B cell (primary cell): ENCODE data around the gene ZNRD2. TPM values are rescaled to one million over a fixed set of nuclear protein-coding genes. Genes with fewer than 3 reads are reported as not detected.

Source experiments
- ATAC-seq: fragments of 200-7000 bp; cut with Tn5 transposase; one replicate; pipeline ENCODE4 v1.10.0; 2021; ENCODE audit warnings: low read depth, mild to moderate bottlenecking, moderate number of reproducible peaks, moderate library complexity
- CTCF ChIA-PET: fragments of 350-600 bp; sonication (Branson Sonifier 250); formaldehyde crosslinking; loops from one replicate; lab custom pipeline; 2021; ENCODE audit warnings: antibody characterized with exemption, inconsistent platforms; lab: Charles Lee
- POLR2A ChIA-PET: fragments of 350-600 bp; sonication (Branson Sonifier 250); formaldehyde crosslinking; loops from one replicate; lab custom pipeline; 2021; ENCODE audit warnings: antibody characterized with exemption; lab: Charles Lee
- DNase-seq: peaks from one replicate; pipeline ENCODE4 v3.0.0; 2013
- H2AFZ ChIP-seq: 2 replicates; pipeline ENCODE4 v1.6.1; 2012; ENCODE audit warnings: mild to moderate bottlenecking, low read depth, low read length; ENCODE audit not compliant: insufficient read depth, poor library complexity, severe bottlenecking
- H3K27ac ChIP-seq, 2 donors: 1 replicate in 1 of 2; 2 replicates in 1 of 2; pipeline ENCODE4 v1.5.1; 2012 to 2013; ENCODE audit warnings: low read length in 2 of 2, mild to moderate bottlenecking in 2 of 2, moderate library complexity in 1 of 2
- H3K27me3 ChIP-seq, 4 experiments: fragments of 200-600 bp in 1 of 4; sonication (generic) in 1 of 4; replicated peaks in 1 of 4; 1 replicate in 2 of 4; 2 replicates in 2 of 4; pipeline versions ENCODE4 v1.6.1 to v1.7.0; 2013 to 2016; ENCODE audit warnings: low read length in 3 of 4, mild to moderate bottlenecking in 2 of 4, mixed read lengths in 1 of 4, moderate library complexity in 1 of 4; ENCODE audit not compliant: insufficient read depth in 4 of 4, control insufficient read depth in 3 of 4; ENCODE audit errors: control extremely low read depth in 1 of 4
- H3K36me3 ChIP-seq, 2 experiments: replicated peaks in 1 of 2; 1 replicate in 1 of 2; 2 replicates in 1 of 2; pipeline versions ENCODE4 v1.6.1 to v1.7.1; 2013; ENCODE audit warnings: low read length in 1 of 2; ENCODE audit not compliant: insufficient read depth in 2 of 2, control insufficient read depth in 1 of 2; ENCODE audit errors: control extremely low read depth in 1 of 2, extremely low read depth in 1 of 2
- H3K4me1 ChIP-seq, 2 donors: fragments of 200-600 bp in 1 of 2; sonication (generic) in 1 of 2; 1 replicate in 1 of 2; 2 replicates in 1 of 2; pipeline versions ENCODE4 v1.5.1 to v1.6.1; 2013 to 2017; ENCODE audit warnings: low read length in 2 of 2; ENCODE audit not compliant: control insufficient read depth in 2 of 2, insufficient read depth in 2 of 2
- H3K4me2 ChIP-seq: replicated peaks from 2 replicates; pipeline ENCODE3; 2012; ENCODE audit warnings: mild to moderate bottlenecking, low read depth, low read length; ENCODE audit not compliant: poor library complexity, severe bottlenecking
- H3K4me3 ChIP-seq, 5 experiments: fragments of 200-600 bp in 1 of 5; sonication (generic) in 1 of 5; 1 replicate in 3 of 5; 2 replicates in 2 of 5; pipeline versions ENCODE4 v1.5.1 to v1.7.0; 2011 to 2016; ENCODE audit warnings: low read length in 4 of 5, mild to moderate bottlenecking in 4 of 5, low read depth in 2 of 5, control low read depth in 1 of 5, moderate library complexity in 1 of 5; ENCODE audit not compliant: insufficient read depth in 1 of 5; ENCODE audit errors: control extremely low read depth in 1 of 5, extremely low read depth in 1 of 5
- H3K79me2 ChIP-seq: fragments of 200-600 bp; sonication (generic); one replicate; pipeline ENCODE4 v1.6.0; 2016; ENCODE audit warnings: low read length; ENCODE audit not compliant: control insufficient read depth, insufficient read depth
- H3K9ac ChIP-seq: fragments of 200-600 bp; sonication (generic); 2 replicates; pipeline ENCODE4 v1.6.1; 2017; ENCODE audit warnings: mild to moderate bottlenecking, low read length, moderate library complexity
- H3K9me3 ChIP-seq, 3 donors: one replicate each; pipeline versions ENCODE4 v1.6.1 to v1.7.1; 2013; ENCODE audit warnings: low read length in 2 of 3; ENCODE audit not compliant: control insufficient read depth in 2 of 3, insufficient read depth in 1 of 3; ENCODE audit errors: control extremely low read depth in 1 of 3
- H4K20me1 ChIP-seq: 2 replicates; pipeline ENCODE4 v1.6.0; 2012; ENCODE audit warnings: mild to moderate bottlenecking, low read length; ENCODE audit not compliant: insufficient read depth, control insufficient read depth, poor library complexity, severe bottlenecking
- H3K27ac Mint-ChIP-seq: one replicate; pipeline ENCODE4 v1.8.0; 2021; ENCODE audit warnings: mixed read lengths
- H3K27me3 Mint-ChIP-seq: one replicate; pipeline ENCODE4 v1.8.0; 2021; ENCODE audit warnings: mixed read lengths
- H3K4me1 Mint-ChIP-seq: one replicate; pipeline ENCODE4 v1.8.0; 2021; ENCODE audit warnings: mixed read lengths
- H3K4me3 Mint-ChIP-seq: one replicate; pipeline ENCODE4 v1.8.0; 2021; ENCODE audit warnings: mixed read lengths
- H3K9me3 Mint-ChIP-seq: one replicate; pipeline ENCODE4 v1.8.0; 2022; ENCODE audit warnings: mixed read lengths; ENCODE audit not compliant: insufficient read depth
- CTCF ChIP-seq: fragments of 200-600 bp; IDR thresholded peaks from one replicate; pipeline ENCODE4 v1.8.0; 2022; ENCODE audit warnings: antibody characterized with exemption, mild to moderate bottlenecking
- EZH2 ChIP-seq: IDR thresholded peaks from 2 replicates; pipeline ENCODE4 v1.6.1; 2012; ENCODE audit warnings: borderline replicate concordance, low read depth, mild to moderate bottlenecking, moderate library complexity, low read length; ENCODE audit not compliant: insufficient read depth, poor library complexity, severe bottlenecking
- WGBS: methylation state at CpG from one replicate; pipeline ENCODE4 v1.1.5; 2013; ENCODE audit warnings: missing lambda C conversion rate; ENCODE audit not compliant: insufficient coverage; 5-methylcytosine and 5-hydroxymethylcytosine counted together
- intact Hi-C: fragments of 100-400 bp; cut with micrococcal nuclease; formaldehyde crosslinking; loops from one replicate; pipeline ENCODE4 v1.10.0; 2022
- polyA plus RNA-seq: library from polyadenylated mRNA; depleted of rRNA; stranded (reverse); fragments of >200 nt; gene quantifications from 2 replicates; pipeline ENCODE4 v1.2.3, GENCODE V29; 2012
- total RNA-seq, 2 donors: library from RNA; stranded (reverse); fragments of 120-200 nt in 1 of 2; gene quantifications; 1 replicate in 1 of 2; 2 replicates in 1 of 2; pipeline versions ENCODE4 v1.2.3 to v1.2.4, GENCODE V29; 2013 to 2022

The ZNRD2 gene
- total and polyA plus RNA-seq, 2 donors (not counting 1 experiment from before 2014, with no cell fraction given): 22.1 to 112 TPM

- DNase-seq (no peak), ATAC-seq (no peak)
- peaks cover 40 to 43% of the 10 kb centered on the region in 2 donors for H3K4me1 ChIP-seq
- peaks cover 0 to 38% of the 10 kb centered on the region in 2 experiments for H3K36me3 ChIP-seq
- intact Hi-C loops: loop anchor here (10.0 kb wide), 1 partner anchor 497 kb away; the partner anchor contains the start of genes TM7SF2 and ZNHIT2
- H2AFZ ChIP-seq: no peak overlapping the region
- CTCF ChIA-PET: interaction anchor here (0.7 to 3.8 kb wide), 7 partner anchors 9 to 71 kb away, joined by 3 to 21 read pairs (median 12); partner anchors contain the start of gene FAM89B
- peak overlapping the region; percentile 98 for H3K4me3 Mint-ChIP-seq
- H3K4me1 Mint-ChIP-seq: peaks cover 54% of the 10 kb centered on the region
- peaks cover 0 to 5% (median 0%) of the 10 kb centered on the region in 3 donors for H3K9me3 ChIP-seq
- TF ChIP-seq CTCF (no peak), EZH2 (no peak)
- H3K9ac ChIP-seq: peak overlapping the region; percentile 83
- WGBS: 58% methylated on average over 11 of the region's 12 CpGs
- POLR2A ChIA-PET: interaction anchor here (3.9 kb wide), 1 partner anchor 72 kb away, joined by 17 read pairs; no protein-coding TSS in a partner anchor
- H3K4me2 ChIP-seq: peak overlapping the region; percentile 84
- H3K27me3 ChIP-seq: no peaks in the 10 kb centered on the region
- peak overlapping the region; percentile 4 to 89 for H3K27ac ChIP-seq
- H3K27ac Mint-ChIP-seq: peak overlapping the region; percentile 61
- H3K9me3 Mint-ChIP-seq: no peaks in the 10 kb centered on the region
- peak overlapping the region in 1 of 5 experiments; percentile 28 for H3K4me3 ChIP-seq
- H3K79me2 ChIP-seq: peaks cover 62% of the 10 kb centered on the region
- H4K20me1 ChIP-seq: peaks cover 49% of the 10 kb centered on the region
- no peaks in the 10 kb centered on the region for H3K27me3 Mint-ChIP-seq
Observed at GRCh38 chr11:65611758-65612603, 41.7 kb downstream of the ZNRD2 start.
